Retinal pigment epithelial cell (primary cell): ENCODE data around the gene MCOLN3.
"Not testable (repeated sequence)": the region's sequence is repeated elsewhere in the genome, so short reads cannot be mapped to it uniquely, and the experiment has no call there.

ENCODE experiments used
- DNase-seq: peaks from one replicate; pipeline ENCODE4 v3.0.0-alpha.2; 2010; ENCODE audit warnings: low read depth
- H3K4me3 ChIP-seq: 2 replicates; pipeline ENCODE4 v1.5.1; 2011; ENCODE audit warnings: mild to moderate bottlenecking, low read length, control low read depth, moderate library complexity
- CTCF ChIP-seq: conservative IDR thresholded peaks from 2 replicates; pipeline ENCODE4 v1.5.1; 2011; ENCODE audit warnings: low read depth, low read length, control low read depth, inconsistent platforms

Gene MCOLN3

GRCh38 chr1:84991097-84991920, 57.0 kb downstream of the MCOLN3 start:
- DNase-seq, result no peak
- H3K4me3 ChIP-seq, result no peak overlapping the region
- no peak for TF ChIP-seq CTCF

- no peak for DNase-seq
- TF ChIP-seq CTCF, result no peak
Observed at GRCh38 chr1:84988588-84988987, 59.7 kb downstream of the MCOLN3 start.

GRCh38 chr1:84986561-84986960, 61.7 kb downstream of the MCOLN3 start:
- DNase-seq, H3K4me3 ChIP-seq: not testable (repeated sequence)

More at GRCh38 chr1:84988588-84988987, 59.7 kb downstream of the MCOLN3 start:
- no peak overlapping the region for H3K4me3 ChIP-seq

GRCh38 chr1:84985365-84985764, 62.9 kb downstream of the MCOLN3 start:
- TF ChIP-seq CTCF, result no peak
- no peak for DNase-seq
- no peak overlapping the region for H3K4me3 ChIP-seq

GRCh38 chr1:84982395-84982794, 65.9 kb downstream of the MCOLN3 start:
- H3K4me3 ChIP-seq, result no peak overlapping the region
- no peak for DNase-seq
- no peak for TF ChIP-seq CTCF

- H3K4me3 ChIP-seq, result no peak overlapping the region
- no peak for DNase-seq
- TF ChIP-seq CTCF, result no peak
Observed at GRCh38 chr1:84975035-84975434, 73.3 kb downstream of the MCOLN3 start.

- no peak for DNase-seq
- TF ChIP-seq CTCF, result no peak
- H3K4me3 ChIP-seq, result no peak overlapping the region
Observed at GRCh38 chr1:84973498-84974334, 74.6 kb downstream of the MCOLN3 start.
